Caco-2 (cell line): ENCODE data around the gene TFIP11. TPM values are rescaled to one million over a fixed set of nuclear protein-coding genes. Genes with fewer than 3 reads are reported as not detected.

Source experiments
- BruUV-seq: library from RNA; stranded (reverse); fragments of 400-500 nt; replicated peaks from 2 replicates; lab custom pipeline; 2021; lab: Mats Ljungman, UMichigan
- CTCF ChIA-PET: fragments of 300-600 bp; sonication (Branson Sonifier 250); formaldehyde crosslinking; loops from one replicate; lab custom pipeline; 2022; ENCODE audit warnings: antibody characterized with exemption; lab: Charles Lee
- POLR2A ChIA-PET: fragments of 300-600 bp; sonication (Branson Sonifier 250); formaldehyde crosslinking; loops from one replicate; lab custom pipeline; 2022; ENCODE audit warnings: antibody characterized with exemption; lab: Charles Lee
- DNase-seq, 2 experiments: peaks; one replicate each; pipeline versions ENCODE4 v3.0.0 to v3.0.0-alpha.2; 2020 to 2022
- H3K27me3 ChIP-seq: replicated peaks from 2 replicates; pipeline ENCODE4 v1.6.0; 2011; ENCODE audit warnings: low read length; ENCODE audit not compliant: control insufficient read depth, insufficient read depth
- H3K36me3 ChIP-seq: 2 replicates; pipeline ENCODE4 v1.5.1; 2011; ENCODE audit warnings: low read length; ENCODE audit not compliant: control insufficient read depth, insufficient read depth
- H3K4me1 ChIP-seq: fragments of 250-450 bp; sonication (Bioruptor Pico); 2 replicates; pipeline ENCODE4 v1.5.1; 2020; ENCODE audit warnings: mild to moderate bottlenecking
- H3K4me3 ChIP-seq: 2 replicates; pipeline ENCODE4 v1.5.1; 2011; ENCODE audit warnings: low read depth, mild to moderate bottlenecking, control low read depth, low read length
- H3K9me3 ChIP-seq: fragments of 250-450 bp; sonication (Bioruptor Pico); 2 replicates; pipeline ENCODE4 v1.5.1; 2020; ENCODE audit warnings: mild to moderate bottlenecking, moderate library complexity
- H3K27ac Mint-ChIP-seq: one replicate; pipeline ENCODE4 v1.8.0; 2022; ENCODE audit warnings: mixed read lengths; ENCODE audit not compliant: unreplicated experiment
- H3K27me3 Mint-ChIP-seq: one replicate; pipeline ENCODE4 v1.8.0; 2022; ENCODE audit warnings: mixed read lengths; ENCODE audit not compliant: insufficient read depth, unreplicated experiment
- H3K36me3 Mint-ChIP-seq: one replicate; pipeline ENCODE4 v1.8.0; 2022; ENCODE audit warnings: mild to moderate bottlenecking, mixed read lengths; ENCODE audit not compliant: insufficient read depth, unreplicated experiment
- H3K4me1 Mint-ChIP-seq: one replicate; pipeline ENCODE4 v1.8.0; 2022; ENCODE audit warnings: low read depth, mixed read lengths; ENCODE audit not compliant: unreplicated experiment
- H3K4me3 Mint-ChIP-seq: one replicate; pipeline ENCODE4 v1.8.0; 2022; ENCODE audit warnings: mild to moderate bottlenecking, moderate library complexity, mixed read lengths; ENCODE audit not compliant: unreplicated experiment
- H3K9me3 Mint-ChIP-seq: one replicate; pipeline ENCODE4 v1.8.0; 2022; ENCODE audit warnings: mixed read lengths; ENCODE audit not compliant: unreplicated experiment
- CTCF ChIP-seq, 2 experiments: fragments of 200-600 bp in 1 of 2; IDR thresholded peaks; 1 replicate in 1 of 2; 2 replicates in 1 of 2; pipeline versions ENCODE4 v1.5.1 to v1.8.0; 2011 to 2022; ENCODE audit warnings: antibody characterized with exemption in 1 of 2, control low read depth in 1 of 2, inconsistent platforms in 1 of 2, low read depth in 1 of 2, low read length in 1 of 2, mild to moderate bottlenecking in 1 of 2, moderate library complexity in 1 of 2; ENCODE audit not compliant: insufficient read depth in 1 of 2, severe bottlenecking in 1 of 2, unreplicated experiment in 1 of 2
- intact Hi-C: fragments of 100-400 bp; cut with micrococcal nuclease; formaldehyde crosslinking; loops from one replicate; pipeline ENCODE4 v1.10.0; 2022; ENCODE audit not compliant: unreplicated experiment
- total RNA-seq: library from RNA; stranded (reverse); gene quantifications from 2 replicates; pipeline ENCODE4 v1.2.3, GENCODE V29; 2022

Gene TFIP11
- total RNA-seq, 1 experiment from 2014 or later, result 27.7 TPM

- TF ChIP-seq CTCF (IDR thresholded peaks at IDR 0.05; ENCODE audit: insufficient read depth in 1 of 2, low read depth in 1 of 2, low read length in 1 of 2, severe bottlenecking in 1 of 2, unreplicated experiment in 1 of 2), result no peak
- Mint-ChIP-seq H3K4me1 (no peaks in the 10 kb centered on the region), H3K27ac (no peak overlapping the region), H3K4me3 (no peak overlapping the region), H3K27me3 (no peaks in the 10 kb centered on the region), H3K36me3 (peaks cover 30% of the 10 kb centered on the region), H3K9me3 (no peaks in the 10 kb centered on the region)
- no peaks in the 10 kb centered on the region; the same call in none of the 2 replicates for H3K36me3 ChIP-seq
- H3K4me3 ChIP-seq, result no peak overlapping the region
- no peaks in the 10 kb centered on the region for H3K9me3 ChIP-seq
- no TSS peak for BruUV-seq
- DNase-seq, result no peak
- CTCF ChIA-PET, result interaction anchor here (1.0 to 2.4 kb wide), 2 partner anchors 93 to 95 kb away, joined by 4 to 29 read pairs; no protein-coding TSS in a partner anchor
- H3K27me3 ChIP-seq, result no peaks in the 10 kb centered on the region
- POLR2A ChIA-PET, result no interaction called here
- H3K4me1 ChIP-seq, result no peaks in the 10 kb centered on the region
- intact Hi-C loops, result loop anchor here (5.0 kb wide), 1 partner anchor 78 kb away; no protein-coding TSS in a partner anchor
Observed at GRCh38 chr22:26460202-26460601, 52.1 kb downstream of the TFIP11 start.

DNA sequence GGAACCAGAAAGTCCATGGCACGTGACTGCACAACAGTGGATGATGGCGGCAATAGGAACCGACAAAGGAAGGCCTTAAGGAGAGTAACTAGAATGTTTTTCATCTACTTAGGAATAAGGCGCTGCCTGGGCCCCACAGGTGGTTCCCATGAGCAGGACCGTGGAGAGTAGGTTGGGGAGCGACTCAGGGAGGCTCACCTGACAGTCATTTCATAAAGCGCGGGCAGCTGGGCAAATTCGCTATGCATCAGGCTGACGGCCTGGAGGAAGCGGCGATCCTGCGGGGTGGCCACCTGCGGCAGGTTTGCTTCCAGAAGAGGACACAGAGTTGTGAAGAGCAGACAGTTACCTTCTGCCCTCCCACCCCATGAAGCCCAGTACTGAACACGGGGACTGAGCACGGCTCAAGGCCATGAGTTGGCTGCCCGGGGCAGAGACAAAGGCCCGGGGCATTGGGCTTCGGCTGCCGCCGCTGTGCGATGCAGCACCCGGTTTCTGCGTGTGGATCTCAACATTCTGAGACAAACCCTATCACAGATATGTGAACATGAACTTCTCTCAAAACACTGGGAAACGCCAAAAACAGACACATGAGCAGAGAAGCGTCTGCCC, 54.5 kb downstream of the TFIP11 start:
- POLR2A ChIA-PET, result no interaction called here
- BruUV-seq, result no TSS peak
- no peaks in the 10 kb centered on the region for H3K27me3 Mint-ChIP-seq
- Histone ChIP-seq H3K4me3 (no peak overlapping the region), H3K9me3 (no peaks in the 10 kb centered on the region), H3K36me3 (no peaks in the 10 kb centered on the region; the same call in none of the 2 replicates), H3K4me1 (no peaks in the 10 kb centered on the region), H3K27me3 (no peaks in the 10 kb centered on the region)
- H3K4me3 Mint-ChIP-seq, result no peak overlapping the region
- no peak for DNase-seq
- H3K4me1 Mint-ChIP-seq, result no peaks in the 10 kb centered on the region
- no peak for TF ChIP-seq CTCF (IDR thresholded peaks at IDR 0.05; ENCODE audit: insufficient read depth in 1 of 2, low read depth in 1 of 2, low read length in 1 of 2, severe bottlenecking in 1 of 2, unreplicated experiment in 1 of 2)
- intact Hi-C loops, result no loop called here
- CTCF ChIA-PET, result no interaction called here
- H3K36me3 Mint-ChIP-seq, result peaks cover 21% of the 10 kb centered on the region
- H3K27ac Mint-ChIP-seq, result no peak overlapping the region
- H3K9me3 Mint-ChIP-seq, result no peaks in the 10 kb centered on the region

- Histone ChIP-seq H3K9me3 (no peaks in the 10 kb centered on the region), H3K4me3 (no peak overlapping the region), H3K4me1 (no peaks in the 10 kb centered on the region), H3K36me3 (no peaks in the 10 kb centered on the region; the same call in none of the 2 replicates), H3K27me3 (no peaks in the 10 kb centered on the region)
- no peaks in the 10 kb centered on the region for H3K4me1 Mint-ChIP-seq
- CTCF ChIA-PET, result no interaction called here
- no peaks in the 10 kb centered on the region for H3K9me3 Mint-ChIP-seq
- DNase-seq, result no peak
- no peak overlapping the region for H3K4me3 Mint-ChIP-seq
- H3K27ac Mint-ChIP-seq, result no peak overlapping the region
- H3K36me3 Mint-ChIP-seq, result peaks cover 21% of the 10 kb centered on the region
- no TSS peak for BruUV-seq
- intact Hi-C loops, result no loop called here
- TF ChIP-seq CTCF (IDR thresholded peaks at IDR 0.05; ENCODE audit: insufficient read depth in 1 of 2, low read depth in 1 of 2, low read length in 1 of 2, severe bottlenecking in 1 of 2, unreplicated experiment in 1 of 2), result no peak
- POLR2A ChIA-PET, result no interaction called here
- H3K27me3 Mint-ChIP-seq, result no peaks in the 10 kb centered on the region
Observed at GRCh38 chr22:26453812-26454500, 58.3 kb downstream of the TFIP11 start.
